ENCODE results near the gene NAXD.

The NAXD gene

GRCh38 chr13:110676595-110677587 lies 61.5 kb downstream of the NAXD start:
- DNase-seq (ENCODE audit: low read depth) = no peak
- TF ChIP-seq, protein P1, sequence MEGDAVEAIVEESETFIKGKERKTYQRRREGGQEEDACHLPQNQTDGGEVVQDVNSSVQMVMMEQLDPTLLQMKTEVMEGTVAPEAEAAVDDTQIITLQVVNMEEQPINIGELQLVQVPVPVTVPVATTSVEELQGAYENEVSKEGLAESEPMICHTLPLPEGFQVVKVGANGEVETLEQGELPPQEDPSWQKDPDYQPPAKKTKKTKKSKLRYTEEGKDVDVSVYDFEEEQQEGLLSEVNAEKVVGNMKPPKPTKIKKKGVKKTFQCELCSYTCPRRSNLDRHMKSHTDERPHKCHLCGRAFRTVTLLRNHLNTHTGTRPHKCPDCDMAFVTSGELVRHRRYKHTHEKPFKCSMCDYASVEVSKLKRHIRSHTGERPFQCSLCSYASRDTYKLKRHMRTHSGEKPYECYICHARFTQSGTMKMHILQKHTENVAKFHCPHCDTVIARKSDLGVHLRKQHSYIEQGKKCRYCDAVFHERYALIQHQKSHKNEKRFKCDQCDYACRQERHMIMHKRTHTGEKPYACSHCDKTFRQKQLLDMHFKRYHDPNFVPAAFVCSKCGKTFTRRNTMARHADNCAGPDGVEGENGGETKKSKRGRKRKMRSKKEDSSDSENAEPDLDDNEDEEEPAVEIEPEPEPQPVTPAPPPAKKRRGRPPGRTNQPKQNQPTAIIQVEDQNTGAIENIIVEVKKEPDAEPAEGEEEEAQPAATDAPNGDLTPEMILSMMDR (conservative IDR thresholded peaks at IDR 0.05; ENCODE audit: low read depth, low read length) = no peak
- H3K4me3 ChIP-seq (ENCODE audit: low read depth, low read length) = no peak overlapping the region

DNA sequence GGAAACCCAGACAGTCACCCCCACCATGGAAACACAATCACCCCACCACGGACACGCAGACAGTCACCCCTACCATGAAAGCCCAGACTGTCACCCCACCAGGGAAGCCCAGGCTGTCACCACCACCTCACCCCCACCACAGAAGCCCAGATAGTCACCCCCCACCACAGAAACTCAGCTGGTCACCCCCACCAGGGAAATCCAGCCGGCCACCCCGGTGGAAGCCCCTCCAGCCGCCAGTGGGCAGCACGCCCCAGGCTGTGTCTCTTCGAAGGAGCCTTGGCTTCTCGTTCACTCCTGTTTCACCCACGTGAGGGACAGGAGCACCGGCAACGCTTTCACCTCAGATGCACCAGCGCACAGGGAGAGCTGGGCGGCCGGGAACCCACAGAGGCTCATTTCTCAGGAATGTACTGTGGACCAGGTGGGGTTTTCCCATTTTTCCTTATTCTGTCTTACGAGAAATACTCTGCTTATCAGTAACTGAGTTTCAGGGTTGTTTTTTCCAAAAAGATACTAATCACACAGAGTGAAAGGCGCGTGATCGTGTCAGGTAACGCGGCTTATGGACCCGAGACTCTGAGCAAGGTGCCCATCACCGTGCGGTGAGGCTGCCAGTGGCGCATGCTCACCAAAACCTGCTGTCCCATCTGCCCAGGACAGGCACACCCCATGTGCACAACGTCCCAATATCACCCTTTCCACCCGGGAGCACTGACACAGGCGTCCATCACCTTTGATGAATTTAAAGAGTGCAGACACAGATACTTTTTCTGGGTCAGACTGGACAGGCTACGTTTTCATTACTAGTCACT lies 62.6 kb downstream of the NAXD start:
- no peak overlapping the region for H3K4me3 ChIP-seq (ENCODE audit: low read depth, low read length)
- peak; percentile 22 for DNase-seq (ENCODE audit: low read depth)
- TF ChIP-seq, protein P1 (conservative IDR thresholded peaks at IDR 0.05; ENCODE audit: low read depth, low read length) = no peak

DNA sequence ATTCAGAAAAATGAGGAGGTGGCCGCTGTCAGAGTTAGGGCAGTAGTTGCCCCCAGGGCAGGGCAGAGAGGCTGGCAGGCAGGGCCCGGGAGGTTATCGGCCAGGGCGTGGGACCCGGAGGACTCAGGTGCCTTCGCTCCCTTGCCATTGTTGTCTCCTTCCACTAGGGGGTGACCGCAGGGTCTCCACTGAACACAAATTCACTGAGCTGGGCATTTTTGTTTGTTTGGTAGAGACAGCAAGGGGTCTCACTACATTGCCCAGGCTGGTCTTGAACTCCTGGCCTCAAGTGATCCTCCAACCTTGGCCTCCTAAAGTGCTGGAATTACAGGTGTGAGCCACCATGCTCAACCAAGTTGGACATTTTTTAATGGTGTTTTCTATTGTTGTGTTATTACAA lies 65.5 kb downstream of the NAXD start:
- DNase-seq (ENCODE audit: low read depth) = peak; percentile 30
- no peak overlapping the region for H3K4me3 ChIP-seq (ENCODE audit: low read depth, low read length)
- TF ChIP-seq, protein P1 (conservative IDR thresholded peaks at IDR 0.05; ENCODE audit: low read depth, low read length) = peak; percentile 70

GRCh38 chr13:110681868-110682550 lies 66.7 kb downstream of the NAXD start:
- no peak overlapping the region for H3K4me3 ChIP-seq (ENCODE audit: low read depth, low read length)
- TF ChIP-seq, protein P1 (conservative IDR thresholded peaks at IDR 0.05; ENCODE audit: low read depth, low read length) = no peak
- no peak for DNase-seq (ENCODE audit: low read depth)

DNA sequence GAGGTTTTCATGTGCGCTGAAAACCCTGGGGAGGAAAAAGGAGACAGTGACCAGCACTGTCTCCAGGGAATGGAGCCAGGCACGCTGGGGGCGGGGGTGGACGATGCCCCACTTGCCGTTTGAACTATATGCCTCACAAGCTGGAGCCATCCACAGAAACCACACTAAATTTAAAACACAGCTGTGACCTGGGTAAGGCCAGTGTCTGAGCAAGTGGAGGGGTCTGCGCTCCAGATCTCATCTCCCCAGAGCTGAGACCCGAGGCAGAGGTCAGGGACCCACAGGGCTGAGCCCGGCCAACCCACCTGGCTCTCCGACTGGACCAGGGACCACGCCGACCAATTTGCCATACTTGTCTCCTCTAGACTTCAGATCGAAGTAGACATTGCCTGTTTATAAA lies 67.4 kb downstream of the NAXD start:
- no peak for DNase-seq (ENCODE audit: low read depth)
- TF ChIP-seq, protein P1 (conservative IDR thresholded peaks at IDR 0.05; ENCODE audit: low read depth, low read length) = no peak
- H3K4me3 ChIP-seq (ENCODE audit: low read depth, low read length) = no peak overlapping the region

- DNase-seq (ENCODE audit: low read depth) = peak; percentile 65
- TF ChIP-seq, protein P1 (conservative IDR thresholded peaks at IDR 0.05; ENCODE audit: low read depth, low read length) = peak; percentile 73
Observed at GRCh38 chr13:110683203-110683883, 68.0 kb downstream of the NAXD start.

More at GRCh38 chr13:110683203-110683883, 68.0 kb downstream of the NAXD start:
- H3K4me3 ChIP-seq (ENCODE audit: low read depth, low read length) = no peak overlapping the region

All from choroid plexus epithelial cell (primary cell).